ENCODE results near the gene METTL2A. TPM values are rescaled to one million over a fixed set of nuclear protein-coding genes. Genes with fewer than 3 reads are reported as not detected.
"Not testable (repeated sequence)": the region's sequence is repeated elsewhere in the genome, so short reads cannot be mapped to it uniquely, and the experiment has no call there.

The METTL2A gene
- total RNA-seq, 2 donors from 2014 or later, result 20.4 to 30.2 TPM

GRCh38 chr17:62398891-62399290 lies 24.8 kb upstream of the METTL2A start:
- Histone ChIP-seq H3K4me3 (no peak overlapping the region), H3K36me3 (no peaks in the 10 kb centered on the region), H3K9me3 (no peaks in the 10 kb centered on the region), H3K27ac (no peak overlapping the region), H3K4me1 (no peaks in the 10 kb centered on the region), H3K27me3 (no peaks in the 10 kb centered on the region), H3K9ac (ENCODE audit: low read depth in 2 of 2, low read length in 2 of 2) (no peak overlapping the region)
- TF ChIP-seq CTCF (IDR thresholded peaks at IDR 0.05), result no peak
- intact Hi-C loops (cut with DNase I), result no loop called here
- DNase-seq, result no peak

- TF ChIP-seq CTCF (IDR thresholded peaks at IDR 0.05), result no peak
- intact Hi-C loops (cut with DNase I), result no loop called here
- Histone ChIP-seq H3K4me1 (no peaks in the 10 kb centered on the region), H3K36me3 (no peaks in the 10 kb centered on the region), H3K9me3 (no peaks in the 10 kb centered on the region), H3K9ac (ENCODE audit: low read depth in 2 of 2, low read length in 2 of 2) (no peak overlapping the region), H3K4me3 (no peak overlapping the region), H3K27me3 (no peaks in the 10 kb centered on the region), H3K27ac (no peak overlapping the region)
- DNase-seq, result no peak
These were observed 18.2 kb upstream of the METTL2A start for GRCh38 chr17:62405451-62405850.

- H3K4me3 ChIP-seq; H3K27ac ChIP-seq; DNase-seq; intact Hi-C loops (cut with DNase I); H3K9ac ChIP-seq (ENCODE audit: low read depth in 2 of 2, low read length in 2 of 2); H3K36me3 ChIP-seq; H3K27me3 ChIP-seq; H3K4me1 ChIP-seq; H3K9me3 ChIP-seq: not testable (repeated sequence)
These were observed 10.6 kb upstream of the METTL2A start for GRCh38 chr17:62413090-62413489.

- DNase-seq; intact Hi-C loops (cut with DNase I); H3K27me3 ChIP-seq; H3K9me3 ChIP-seq; H3K27ac ChIP-seq; H3K4me1 ChIP-seq; H3K4me3 ChIP-seq; H3K36me3 ChIP-seq; H3K9ac ChIP-seq (ENCODE audit: low read depth in 2 of 2, low read length in 2 of 2): not testable (repeated sequence)
These were observed 2.5 kb downstream of the METTL2A start for GRCh38 chr17:62426214-62426613.

- H3K9me3 ChIP-seq; intact Hi-C loops (cut with DNase I); H3K27me3 ChIP-seq; H3K27ac ChIP-seq; DNase-seq; H3K4me1 ChIP-seq; H3K4me3 ChIP-seq; H3K9ac ChIP-seq (ENCODE audit: low read depth in 2 of 2, low read length in 2 of 2); H3K36me3 ChIP-seq: not testable (repeated sequence)
These were observed 11.6 kb downstream of the METTL2A start for GRCh38 chr17:62435251-62435650.

- H3K27me3 ChIP-seq; H3K9me3 ChIP-seq; DNase-seq; H3K27ac ChIP-seq; H3K4me1 ChIP-seq; H3K9ac ChIP-seq (ENCODE audit: low read depth in 2 of 2, low read length in 2 of 2); H3K4me3 ChIP-seq; H3K36me3 ChIP-seq; intact Hi-C loops (cut with DNase I): not testable (repeated sequence)
These were observed 17.5 kb downstream of the METTL2A start for GRCh38 chr17:62441181-62441580.

GRCh38 chr17:62444063-62444462 lies 20.4 kb downstream of the METTL2A start:
- no peak overlapping the region for H3K9ac ChIP-seq (ENCODE audit: low read depth in 2 of 2, low read length in 2 of 2)
- H3K4me1 ChIP-seq, result no peaks in the 10 kb centered on the region
- H3K27me3 ChIP-seq, result no peaks in the 10 kb centered on the region
- intact Hi-C loops (cut with DNase I), result no loop called here
- TF ChIP-seq CTCF (IDR thresholded peaks at IDR 0.05), result no peak
- peaks cover 15% of the 10 kb centered on the region for H3K36me3 ChIP-seq
- DNase-seq, result no peak
- no peak overlapping the region for H3K27ac ChIP-seq
- no peaks in the 10 kb centered on the region for H3K9me3 ChIP-seq
- H3K4me3 ChIP-seq, result no peak overlapping the region

- intact Hi-C loops (cut with DNase I); H3K4me3 ChIP-seq; H3K4me1 ChIP-seq; H3K9ac ChIP-seq (ENCODE audit: low read depth in 2 of 2, low read length in 2 of 2); H3K27me3 ChIP-seq; H3K27ac ChIP-seq; H3K9me3 ChIP-seq; DNase-seq: not testable (repeated sequence)
- H3K36me3 ChIP-seq, result peaks cover 15% of the 10 kb centered on the region
These were observed 22.1 kb downstream of the METTL2A start for GRCh38 chr17:62445791-62446190.

GRCh38 chr17:62452195-62452594 lies 28.5 kb downstream of the METTL2A start:
- H3K9me3 ChIP-seq; H3K36me3 ChIP-seq; H3K27ac ChIP-seq; DNase-seq; intact Hi-C loops (cut with DNase I); H3K9ac ChIP-seq (ENCODE audit: low read depth in 2 of 2, low read length in 2 of 2); H3K4me1 ChIP-seq; H3K27me3 ChIP-seq; H3K4me3 ChIP-seq: not testable (repeated sequence)

GRCh38 chr17:62453041-62453440 lies 29.3 kb downstream of the METTL2A start:
- H3K27ac ChIP-seq; H3K9ac ChIP-seq (ENCODE audit: low read depth in 2 of 2, low read length in 2 of 2); intact Hi-C loops (cut with DNase I): not testable (repeated sequence)

GRCh38 chr17:62453656-62454055 lies 30.0 kb downstream of the METTL2A start:
- H3K36me3 ChIP-seq; intact Hi-C loops (cut with DNase I); H3K27ac ChIP-seq; H3K4me1 ChIP-seq; H3K9ac ChIP-seq (ENCODE audit: low read depth in 2 of 2, low read length in 2 of 2); DNase-seq; H3K9me3 ChIP-seq; H3K27me3 ChIP-seq; H3K4me3 ChIP-seq: not testable (repeated sequence)

More at GRCh38 chr17:62453041-62453440, 29.3 kb downstream of the METTL2A start:
- not testable (repeated sequence) for DNase-seq, H3K27me3 ChIP-seq, H3K4me3 ChIP-seq, H3K9me3 ChIP-seq, H3K36me3 ChIP-seq, H3K4me1 ChIP-seq

Measured in colonic mucosa (tissue), 4 donors.